ENCODE measurements around the gene SLC4A4. TPM values are rescaled to one million over a fixed set of nuclear protein-coding genes. Genes with fewer than 3 reads are reported as not detected.

SLC4A4 gene
- polyA plus RNA-seq, 1 donor (not counting 4 experiments of a cell fraction or from before 2014, with no cell fraction given) = 0.29 TPM

DNA sequence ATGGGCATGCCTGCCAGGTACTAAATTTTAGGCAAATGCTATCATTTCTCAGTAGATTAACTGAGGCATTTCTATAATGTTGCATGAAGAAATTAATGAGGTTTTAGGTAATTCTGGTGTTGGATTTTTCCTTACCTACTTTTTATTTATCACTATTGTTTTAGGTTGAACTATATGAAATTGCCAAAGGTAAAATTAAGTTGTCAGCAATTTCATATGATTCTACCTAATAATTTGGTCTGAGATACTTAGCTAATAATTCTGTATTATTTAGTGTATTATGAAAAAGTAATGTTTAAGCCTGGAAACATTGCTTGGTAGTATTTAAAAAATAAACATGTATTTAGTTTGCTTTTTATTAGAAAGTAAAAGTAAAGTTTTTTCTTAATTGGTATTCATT lies 22.7 kb downstream of the SLC4A4 start:
- H3K27me3 ChIP-seq (ENCODE audit: control insufficient read depth, extremely low read depth, insufficient read depth, low read length) = no peaks in the 10 kb centered on the region
- TF ChIP-seq, protein P1, sequence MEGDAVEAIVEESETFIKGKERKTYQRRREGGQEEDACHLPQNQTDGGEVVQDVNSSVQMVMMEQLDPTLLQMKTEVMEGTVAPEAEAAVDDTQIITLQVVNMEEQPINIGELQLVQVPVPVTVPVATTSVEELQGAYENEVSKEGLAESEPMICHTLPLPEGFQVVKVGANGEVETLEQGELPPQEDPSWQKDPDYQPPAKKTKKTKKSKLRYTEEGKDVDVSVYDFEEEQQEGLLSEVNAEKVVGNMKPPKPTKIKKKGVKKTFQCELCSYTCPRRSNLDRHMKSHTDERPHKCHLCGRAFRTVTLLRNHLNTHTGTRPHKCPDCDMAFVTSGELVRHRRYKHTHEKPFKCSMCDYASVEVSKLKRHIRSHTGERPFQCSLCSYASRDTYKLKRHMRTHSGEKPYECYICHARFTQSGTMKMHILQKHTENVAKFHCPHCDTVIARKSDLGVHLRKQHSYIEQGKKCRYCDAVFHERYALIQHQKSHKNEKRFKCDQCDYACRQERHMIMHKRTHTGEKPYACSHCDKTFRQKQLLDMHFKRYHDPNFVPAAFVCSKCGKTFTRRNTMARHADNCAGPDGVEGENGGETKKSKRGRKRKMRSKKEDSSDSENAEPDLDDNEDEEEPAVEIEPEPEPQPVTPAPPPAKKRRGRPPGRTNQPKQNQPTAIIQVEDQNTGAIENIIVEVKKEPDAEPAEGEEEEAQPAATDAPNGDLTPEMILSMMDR (optimal IDR thresholded peaks at IDR 0.05 in 1 of 3, IDR thresholded peaks at IDR 0.05 in 1 of 3, conservative IDR thresholded peaks at IDR 0.05 in 1 of 3; ENCODE audit: extremely low read depth in 1 of 3, insufficient read depth in 2 of 3, low read length in 3 of 3) = no peak
- no peak for TF ChIP-seq EZH2 (IDR thresholded peaks at IDR 0.05; ENCODE audit: low read length)
- no peak overlapping the region for H2AFZ ChIP-seq (ENCODE audit: control insufficient read depth, low read length)
- H3K9me1 ChIP-seq (ENCODE audit: control insufficient read depth, extremely low read depth, insufficient read depth, low read length) = no peaks in the 10 kb centered on the region
- H3K9ac ChIP-seq (ENCODE audit: control insufficient read depth, extremely low read depth, insufficient read depth, low read length) = no peak overlapping the region
- H3K4me2 ChIP-seq (ENCODE audit: control insufficient read depth, extremely low read depth, insufficient read depth, low read depth, low read length) = no peak overlapping the region
- H3K79me2 ChIP-seq (ENCODE audit: control insufficient read depth, insufficient read depth, low read length) = no peaks in the 10 kb centered on the region
- DNase-seq (ENCODE audit: low read depth, low spot score) = no peak
- H3K36me3 ChIP-seq (ENCODE audit: control insufficient read depth in 2 of 2, extremely low read depth in 1 of 2, insufficient read depth in 2 of 2, low read length in 2 of 2) = no peaks in the 10 kb centered on the region
- H3K27ac ChIP-seq (ENCODE audit: control insufficient read depth, insufficient read depth, low read length) = no peak overlapping the region
- no peaks in the 10 kb centered on the region for H4K20me1 ChIP-seq (ENCODE audit: control insufficient read depth, extremely low read depth, insufficient read depth, low read length)
- H3K4me3 ChIP-seq (ENCODE audit: control insufficient read depth in 2 of 3, extremely low read depth in 1 of 3, insufficient read depth in 2 of 3, low read depth in 1 of 3, low read length in 3 of 3) = no peak overlapping the region
- H3K4me1 ChIP-seq (ENCODE audit: control insufficient read depth, extremely low read depth, insufficient read depth, low read length) = no peaks in the 10 kb centered on the region
- FAIRE-seq = no peak
- dilution Hi-C loops (cut with MboI; ENCODE audit: extremely low pct_ligation_motif_present, low sequenced_read_pairs) = no loop called here
- no peaks in the 10 kb centered on the region for H3K9me3 ChIP-seq (ENCODE audit: control insufficient read depth, low read depth, low read length)

DNA sequence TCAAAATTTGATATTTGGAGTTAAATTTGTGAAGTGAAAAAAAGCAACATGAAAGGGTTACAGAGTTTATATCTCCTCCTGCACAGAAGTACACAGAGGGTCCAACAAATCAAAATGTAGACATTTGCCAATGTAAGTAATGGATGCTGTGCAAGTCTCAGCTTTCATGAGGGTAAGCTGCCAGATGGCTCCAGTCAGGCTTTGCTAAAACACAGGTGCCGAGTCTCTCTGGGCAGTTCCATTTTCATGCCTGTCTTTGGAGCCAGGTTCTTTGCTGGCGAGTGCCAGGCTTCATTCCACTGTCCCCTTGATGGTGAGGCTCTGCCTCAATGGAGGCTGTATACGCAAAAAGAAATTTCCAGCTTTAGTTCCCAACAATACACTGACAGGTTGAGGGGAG lies 27.9 kb downstream of the SLC4A4 start:
- no peak overlapping the region for H3K4me2 ChIP-seq (ENCODE audit: control insufficient read depth, extremely low read depth, insufficient read depth, low read depth, low read length)
- H3K4me3 ChIP-seq (ENCODE audit: control insufficient read depth in 2 of 3, extremely low read depth in 1 of 3, insufficient read depth in 2 of 3, low read depth in 1 of 3, low read length in 3 of 3) = no peak overlapping the region
- no peaks in the 10 kb centered on the region for H3K9me1 ChIP-seq (ENCODE audit: control insufficient read depth, extremely low read depth, insufficient read depth, low read length)
- dilution Hi-C loops (cut with MboI; ENCODE audit: extremely low pct_ligation_motif_present, low sequenced_read_pairs) = no loop called here
- H3K4me1 ChIP-seq (ENCODE audit: control insufficient read depth, extremely low read depth, insufficient read depth, low read length) = no peaks in the 10 kb centered on the region
- no peak for TF ChIP-seq EZH2 (IDR thresholded peaks at IDR 0.05; ENCODE audit: low read length)
- TF ChIP-seq, protein P1 (optimal IDR thresholded peaks at IDR 0.05 in 1 of 3, IDR thresholded peaks at IDR 0.05 in 1 of 3, conservative IDR thresholded peaks at IDR 0.05 in 1 of 3; ENCODE audit: extremely low read depth in 1 of 3, insufficient read depth in 2 of 3, low read length in 3 of 3) = no peak
- no peaks in the 10 kb centered on the region for H3K9me3 ChIP-seq (ENCODE audit: control insufficient read depth, low read depth, low read length)
- no peak for DNase-seq (ENCODE audit: low read depth, low spot score)
- H2AFZ ChIP-seq (ENCODE audit: control insufficient read depth, low read length) = no peak overlapping the region
- H3K36me3 ChIP-seq (ENCODE audit: control insufficient read depth in 2 of 2, extremely low read depth in 1 of 2, insufficient read depth in 2 of 2, low read length in 2 of 2) = no peaks in the 10 kb centered on the region
- H3K27me3 ChIP-seq (ENCODE audit: control insufficient read depth, extremely low read depth, insufficient read depth, low read length) = no peaks in the 10 kb centered on the region
- FAIRE-seq = no peak
- no peak overlapping the region for H3K9ac ChIP-seq (ENCODE audit: control insufficient read depth, extremely low read depth, insufficient read depth, low read length)
- H4K20me1 ChIP-seq (ENCODE audit: control insufficient read depth, extremely low read depth, insufficient read depth, low read length) = no peaks in the 10 kb centered on the region
- H3K79me2 ChIP-seq (ENCODE audit: control insufficient read depth, insufficient read depth, low read length) = no peaks in the 10 kb centered on the region
- no peak overlapping the region for H3K27ac ChIP-seq (ENCODE audit: control insufficient read depth, insufficient read depth, low read length)
